HL-60 (cell line): ENCODE data around the gene RNASE2.

Experiments
- DNase-seq, 2 experiments: peaks; one replicate each; pipeline ENCODE4 v3.0.0-alpha.2; 2010 to 2020; ENCODE audit warnings: low read depth in 1 of 2, low spot score in 1 of 2
- H3K27ac ChIP-seq: fragments of 250-450 bp; sonication (Bioruptor Pico); replicated peaks from 2 replicates; pipeline ENCODE4 v1.5.1; 2020; ENCODE audit warnings: mild to moderate bottlenecking, moderate library complexity
- H3K27me3 ChIP-seq: fragments of 250-450 bp; sonication (Bioruptor Pico); 2 replicates; pipeline ENCODE4 v1.5.1; 2021; ENCODE audit warnings: mild to moderate bottlenecking, moderate library complexity; ENCODE audit not compliant: insufficient read depth, poor library complexity, severe bottlenecking
- H3K4me3 ChIP-seq: replicated peaks from 2 replicates; pipeline ENCODE4 v1.5.1; 2011; ENCODE audit warnings: mild to moderate bottlenecking, control low read depth, low read length; ENCODE audit not compliant: insufficient read depth
- CTCF ChIP-seq: IDR thresholded peaks from one replicate; pipeline ENCODE4 v1.5.1; 2011; ENCODE audit warnings: low read length, control low read depth, inconsistent platforms; ENCODE audit not compliant: insufficient read depth
- GABPA ChIP-seq: IDR thresholded peaks from 2 replicates; pipeline ENCODE4 v1.6.1; 2012; ENCODE audit warnings: low read depth
- POLR2AphosphoS5 ChIP-seq: IDR thresholded peaks from 2 replicates; pipeline ENCODE4 v1.6.1; 2012; ENCODE audit warnings: low read depth
- SPI1 ChIP-seq: IDR thresholded peaks from 2 replicates; pipeline ENCODE4 v1.6.1; 2012; ENCODE audit warnings: low read depth, mild to moderate bottlenecking, borderline replicate concordance
- TF ChIP-seq, protein P1 (sequence below): IDR thresholded peaks from 2 replicates; pipeline ENCODE4 v1.6.1; 2012; ENCODE audit warnings: low read depth; ENCODE audit not compliant: insufficient replicate concordance

RNASE2 gene

GRCh38 chr14:20988717-20989470 is 33.6 kb downstream of the RNASE2 start:
- TF ChIP-seq POLR2AphosphoS5 (no peak), GABPA (no peak), SPI1 (peak; percentile 55; the same call in 1 of the 2 replicates), CTCF (no peak)
- TF ChIP-seq, protein P1, sequence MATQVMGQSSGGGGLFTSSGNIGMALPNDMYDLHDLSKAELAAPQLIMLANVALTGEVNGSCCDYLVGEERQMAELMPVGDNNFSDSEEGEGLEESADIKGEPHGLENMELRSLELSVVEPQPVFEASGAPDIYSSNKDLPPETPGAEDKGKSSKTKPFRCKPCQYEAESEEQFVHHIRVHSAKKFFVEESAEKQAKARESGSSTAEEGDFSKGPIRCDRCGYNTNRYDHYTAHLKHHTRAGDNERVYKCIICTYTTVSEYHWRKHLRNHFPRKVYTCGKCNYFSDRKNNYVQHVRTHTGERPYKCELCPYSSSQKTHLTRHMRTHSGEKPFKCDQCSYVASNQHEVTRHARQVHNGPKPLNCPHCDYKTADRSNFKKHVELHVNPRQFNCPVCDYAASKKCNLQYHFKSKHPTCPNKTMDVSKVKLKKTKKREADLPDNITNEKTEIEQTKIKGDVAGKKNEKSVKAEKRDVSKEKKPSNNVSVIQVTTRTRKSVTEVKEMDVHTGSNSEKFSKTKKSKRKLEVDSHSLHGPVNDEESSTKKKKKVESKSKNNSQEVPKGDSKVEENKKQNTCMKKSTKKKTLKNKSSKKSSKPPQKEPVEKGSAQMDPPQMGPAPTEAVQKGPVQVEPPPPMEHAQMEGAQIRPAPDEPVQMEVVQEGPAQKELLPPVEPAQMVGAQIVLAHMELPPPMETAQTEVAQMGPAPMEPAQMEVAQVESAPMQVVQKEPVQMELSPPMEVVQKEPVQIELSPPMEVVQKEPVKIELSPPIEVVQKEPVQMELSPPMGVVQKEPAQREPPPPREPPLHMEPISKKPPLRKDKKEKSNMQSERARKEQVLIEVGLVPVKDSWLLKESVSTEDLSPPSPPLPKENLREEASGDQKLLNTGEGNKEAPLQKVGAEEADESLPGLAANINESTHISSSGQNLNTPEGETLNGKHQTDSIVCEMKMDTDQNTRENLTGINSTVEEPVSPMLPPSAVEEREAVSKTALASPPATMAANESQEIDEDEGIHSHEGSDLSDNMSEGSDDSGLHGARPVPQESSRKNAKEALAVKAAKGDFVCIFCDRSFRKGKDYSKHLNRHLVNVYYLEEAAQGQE = no peak
- Histone ChIP-seq H3K27me3 (no peaks in the 10 kb centered on the region), H3K27ac (peak overlapping the region; percentile 79), H3K4me3 (peak overlapping the region; percentile 5; the same call in 1 of the 2 replicates)
- DNase-seq = peak in 1 of 2 experiments; percentile 49

DNA sequence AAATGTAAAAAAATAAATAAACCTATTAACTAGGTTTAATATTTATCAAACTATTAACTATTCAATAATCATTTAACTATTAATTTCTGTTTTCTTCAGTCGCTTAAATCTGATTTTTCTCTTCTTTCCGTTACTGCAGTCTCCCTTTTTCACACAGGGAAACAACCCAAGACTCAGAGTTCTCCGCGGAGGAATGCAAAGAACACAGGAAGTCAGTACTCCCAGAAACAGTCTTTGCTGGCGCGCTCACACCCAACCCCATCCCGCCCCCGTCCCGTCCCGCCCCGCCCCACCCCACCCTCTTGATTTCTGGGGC is 34.1 kb downstream of the RNASE2 start:
- DNase-seq = peak in 1 of 2 experiments; percentile 78
- Histone ChIP-seq H3K4me3 (peak overlapping the region; percentile 5; the same call in 1 of the 2 replicates), H3K27me3 (no peaks in the 10 kb centered on the region), H3K27ac (peak overlapping the region; percentile 79)
- no peak for TF ChIP-seq POLR2AphosphoS5
- no peak for TF ChIP-seq GABPA
- TF ChIP-seq, protein P1 = no peak
- no peak for TF ChIP-seq SPI1
- TF ChIP-seq CTCF = no peak

GRCh38 chr14:20989787-20990600 is 34.7 kb downstream of the RNASE2 start, which contains the start of gene METTL17:
Gene METTL17, plus strand, starts transcription at chr14:20989980. Its CDS starts 23 bp downstream, at chr14:20990003.
- Histone ChIP-seq H3K4me3 (peak within 1 kb of the TSS; percentile 90), H3K27ac (peak within 1 kb of the TSS; percentile 79), H3K27me3 (no peaks in the 10 kb centered on the region)
- TF ChIP-seq CTCF (peak; percentile 46), SPI1 (no peak), POLR2AphosphoS5 (peak; percentile 88), GABPA (peak; percentile 97)
- TF ChIP-seq, protein P1 = peak; percentile 28
- DNase-seq = peak; percentile 38 to 97
